Peyer's patch (tissue), 4 donors: ENCODE data around the gene SSTR3. TPM values are rescaled to one million over a fixed set of nuclear protein-coding genes. Genes with fewer than 3 reads are reported as not detected.
A peak's percentile ranks its signal among the peaks of the same experiment; 100 is the strongest.

Experiments
- DNase-seq, 3 donors: peaks; one replicate each; pipeline ENCODE4 v3.0.0-alpha.2; 2017 to 2019
- H3K27ac ChIP-seq, 4 donors: fragments of 200-600 bp; sonication (generic); one replicate each; pipeline ENCODE4 v1.5.1; 2016 to 2019
- H3K27me3 ChIP-seq, 2 donors: fragments of 200-600 bp; sonication (generic); one replicate each; pipeline ENCODE4 v1.5.1; 2019
- H3K36me3 ChIP-seq, 3 donors: fragments of 200-600 bp; sonication (generic); one replicate each; pipeline ENCODE4 v1.5.1; 2016 to 2019
- H3K4me1 ChIP-seq, 4 donors: fragments of 200-600 bp; sonication (generic); one replicate each; pipeline ENCODE4 v1.5.1; 2016 to 2019
- H3K4me3 ChIP-seq, 4 donors: fragments of 200-600 bp; sonication (generic); 1 replicate in 3 of 4; 2 replicates in 1 of 4; pipeline ENCODE4 v1.5.1; 2016 to 2019; ENCODE audit warnings: mild to moderate bottlenecking in 1 of 4
- H3K9me3 ChIP-seq, 4 donors: fragments of 200-600 bp; sonication (generic); one replicate each; pipeline ENCODE4 v1.5.1; 2016 to 2019; ENCODE audit warnings: mild to moderate bottlenecking in 1 of 4
- CTCF ChIP-seq, 6 experiments: fragments of 450-650 bp in 4 of 6; fragments of 200-600 bp in 2 of 6; sonication (generic) in 1 of 6; IDR thresholded peaks; one replicate each; pipeline ENCODE4 v1.5.1; 2017 to 2019; ENCODE audit warnings: antibody characterized with exemption in 6 of 6, mild to moderate bottlenecking in 3 of 6, moderate library complexity in 1 of 6
- POLR2A ChIP-seq, 2 donors: fragments of 450-650 bp; IDR thresholded peaks; one replicate each; pipeline ENCODE4 v1.5.1; 2017; ENCODE audit warnings: antibody characterized with exemption in 2 of 2, mild to moderate bottlenecking in 2 of 2, moderate library complexity in 2 of 2
- total RNA-seq, 4 donors: library from RNA; depleted of rRNA; stranded (reverse); fragments of >200 nt; gene quantifications; one replicate each; pipeline ENCODE4 v1.1.0, GENCODE V29; 2016

Gene SSTR3
- total RNA-seq, 4 donors from 2014 or later, result not detected

- peak in 2 of 3 donors; percentile 71 to 79 for DNase-seq
- Histone ChIP-seq H3K27ac (peak overlapping the region; percentile 60 to 72 (median 69)), H3K4me1 (peaks cover 0 to 30% (median 22%) of the 10 kb centered on the region in 4 donors), H3K9me3 (peaks cover 0 to 5% (median 0%) of the 10 kb centered on the region in 4 donors), H3K36me3 (no peaks in the 10 kb centered on the region), H3K27me3 (no peaks in the 10 kb centered on the region), H3K4me3 (no peak overlapping the region)
- TF ChIP-seq CTCF (IDR thresholded peaks at IDR 0.05) (peak in 4 of 6 experiments; percentile 19 to 57 (median 30)), POLR2A (IDR thresholded peaks at IDR 0.05) (no peak)
Observed at GRCh38 chr22:37162221-37163095, 49.8 kb downstream of the SSTR3 start.

GRCh38 chr22:37161443-37161842, 50.8 kb downstream of the SSTR3 start:
- peaks cover 0 to 22% (median 14%) of the 10 kb centered on the region in 4 donors for H3K4me1 ChIP-seq
- peaks cover 0 to 5% (median 0%) of the 10 kb centered on the region in 4 donors for H3K9me3 ChIP-seq
- H3K27ac ChIP-seq, result peak overlapping the region in 2 of 4 donors; percentile 68 to 72
- TF ChIP-seq POLR2A (IDR thresholded peaks at IDR 0.05) (no peak), CTCF (IDR thresholded peaks at IDR 0.05) (no peak)
- no peaks in the 10 kb centered on the region for H3K27me3 ChIP-seq
- no peaks in the 10 kb centered on the region for H3K36me3 ChIP-seq
- no peak overlapping the region for H3K4me3 ChIP-seq
- DNase-seq, result no peak

- no peak for DNase-seq
- H3K27ac ChIP-seq, result no peak overlapping the region
- H3K4me1 ChIP-seq, result peaks cover 0 to 21% (median 14%) of the 10 kb centered on the region in 4 donors
- no peaks in the 10 kb centered on the region for H3K36me3 ChIP-seq
- H3K4me3 ChIP-seq, result no peak overlapping the region
- no peaks in the 10 kb centered on the region for H3K27me3 ChIP-seq
- TF ChIP-seq CTCF (IDR thresholded peaks at IDR 0.05), result no peak
- no peak for TF ChIP-seq POLR2A (IDR thresholded peaks at IDR 0.05)
- peaks cover 0 to 5% (median 0%) of the 10 kb centered on the region in 4 donors for H3K9me3 ChIP-seq
Observed at GRCh38 chr22:37160027-37160426, 52.2 kb downstream of the SSTR3 start.

GRCh38 chr22:37158963-37159290, 53.4 kb downstream of the SSTR3 start:
- H3K4me3 ChIP-seq, result no peak overlapping the region
- H3K9me3 ChIP-seq, result peaks cover 0 to 5% (median 0%) of the 10 kb centered on the region in 4 donors
- no peak for TF ChIP-seq POLR2A (IDR thresholded peaks at IDR 0.05)
- TF ChIP-seq CTCF (IDR thresholded peaks at IDR 0.05), result no peak
- no peak for DNase-seq
- no peaks in the 10 kb centered on the region for H3K27me3 ChIP-seq
- H3K4me1 ChIP-seq, result peaks cover 0 to 19% (median 8%) of the 10 kb centered on the region in 4 donors
- no peak overlapping the region for H3K27ac ChIP-seq
- no peaks in the 10 kb centered on the region for H3K36me3 ChIP-seq

GRCh38 chr22:37157516-37158285, 54.6 kb downstream of the SSTR3 start:
- no peak overlapping the region for H3K4me3 ChIP-seq
- H3K36me3 ChIP-seq, result no peaks in the 10 kb centered on the region
- H3K4me1 ChIP-seq, result peaks cover 0 to 6% (median under 1%) of the 10 kb centered on the region in 4 donors
- no peaks in the 10 kb centered on the region for H3K27me3 ChIP-seq
- no peak for DNase-seq
- no peak overlapping the region for H3K27ac ChIP-seq
- TF ChIP-seq POLR2A (IDR thresholded peaks at IDR 0.05) (no peak), CTCF (IDR thresholded peaks at IDR 0.05) (no peak)
- H3K9me3 ChIP-seq, result peaks cover 0 to 5% (median 0%) of the 10 kb centered on the region in 4 donors
